DND-41 (cell line): ENCODE data around the gene C1orf116.

Experiments used
- ATAC-seq: fragments of 200-7000 bp; cut with Tn5 transposase; 3 replicates; pipeline ENCODE4 v1.9.1; 2021; ENCODE audit warnings: low read depth; ENCODE audit not compliant: insufficient read depth
- DNase-seq: peaks from one replicate; pipeline ENCODE4 v3.0.0-alpha.2; 2020
- H2AFZ ChIP-seq: 2 replicates; pipeline ENCODE4 v1.6.0; 2012; ENCODE audit warnings: low read depth, low read length
- H3K27ac ChIP-seq: 2 replicates; pipeline ENCODE4 v1.5.1; 2012; ENCODE audit warnings: low read length, inconsistent platforms
- H3K27me3 ChIP-seq: fragments of 200-600 bp; sonication (generic); 2 replicates; pipeline ENCODE4 v1.6.0; 2012; ENCODE audit warnings: low read length, mild to moderate bottlenecking, inconsistent platforms; ENCODE audit not compliant: insufficient read depth, poor library complexity
- H3K36me3 ChIP-seq: 2 replicates; pipeline ENCODE4 v1.5.1; 2012; ENCODE audit warnings: low read length, inconsistent platforms; ENCODE audit not compliant: insufficient read depth
- H3K4me1 ChIP-seq: 2 replicates; pipeline ENCODE4 v1.5.1; 2012; ENCODE audit warnings: mild to moderate bottlenecking, low read length; ENCODE audit not compliant: insufficient read depth
- H3K4me2 ChIP-seq: 2 replicates; pipeline ENCODE4 v1.6.0; 2012; ENCODE audit warnings: mild to moderate bottlenecking, moderate library complexity, low read length, inconsistent platforms; ENCODE audit not compliant: insufficient read depth
- H3K4me3 ChIP-seq, 2 experiments: fragments of 200-600 bp in 1 of 2; shearing (Covaris generic) in 1 of 2; 2 replicates each; pipeline ENCODE4 v1.5.1; 2012 to 2016; ENCODE audit warnings: inconsistent platforms in 2 of 2, low read length in 2 of 2, mild to moderate bottlenecking in 2 of 2, low read depth in 1 of 2, moderate library complexity in 1 of 2
- H3K79me2 ChIP-seq: 2 replicates; pipeline ENCODE4 v1.6.0; 2012; ENCODE audit warnings: low read length, inconsistent platforms; ENCODE audit not compliant: insufficient read depth
- H3K9ac ChIP-seq: 2 replicates; pipeline ENCODE4 v1.6.0; 2012; ENCODE audit warnings: low read depth, mild to moderate bottlenecking, inconsistent platforms, low read length, moderate library complexity
- H3K9me3 ChIP-seq: 2 replicates; pipeline ENCODE4 v1.5.1; 2012; ENCODE audit warnings: low read length, moderate library complexity, mild to moderate bottlenecking, inconsistent platforms; ENCODE audit not compliant: insufficient read depth, severe bottlenecking
- H4K20me1 ChIP-seq: 2 replicates; pipeline ENCODE4 v1.6.0; 2012; ENCODE audit warnings: low read length; ENCODE audit not compliant: insufficient read depth
- EZH2 ChIP-seq: IDR thresholded peaks from 3 replicates; pipeline ENCODE4 v1.6.1; 2012; ENCODE audit warnings: borderline replicate concordance, low read depth, mild to moderate bottlenecking, moderate library complexity, low read length, inconsistent platforms; ENCODE audit not compliant: severe bottlenecking
- TF ChIP-seq, protein P1 (sequence below): IDR thresholded peaks from 2 replicates; pipeline ENCODE4 v1.5.1; 2012; ENCODE audit warnings: borderline replicate concordance, low read length, moderate library complexity, mild to moderate bottlenecking; ENCODE audit not compliant: poor library complexity, severe bottlenecking; ENCODE audit errors: extremely low read depth

Gene C1orf116

DNA sequence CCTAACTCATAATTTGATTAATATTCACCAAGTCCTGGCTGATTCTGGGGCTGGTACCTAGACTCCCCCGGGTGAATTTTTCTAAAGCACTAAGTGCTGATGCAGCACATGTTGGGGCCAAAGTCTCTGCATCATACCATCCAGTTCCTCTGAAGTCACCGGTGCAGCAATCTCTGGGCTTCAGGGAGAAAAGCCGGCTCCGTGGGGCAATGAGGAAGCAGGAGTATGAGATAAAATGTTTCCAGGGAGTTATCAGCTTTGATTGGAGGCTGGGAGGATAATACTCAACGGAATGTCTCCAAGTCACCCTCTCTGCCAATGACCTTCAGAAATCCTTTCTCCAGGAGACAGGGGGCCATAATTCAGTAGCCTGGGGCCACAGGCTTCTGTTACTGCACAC lies 63.5 kb downstream of the C1orf116 start:
- no peak overlapping the region for H3K4me2 ChIP-seq
- H3K9me3 ChIP-seq = no peaks in the 10 kb centered on the region
- H3K27me3 ChIP-seq = no peaks in the 10 kb centered on the region
- H2AFZ ChIP-seq = no peak overlapping the region
- no peaks in the 10 kb centered on the region for H3K36me3 ChIP-seq
- no peak overlapping the region for H3K9ac ChIP-seq
- H3K27ac ChIP-seq = peak overlapping the region; percentile 95
- no peak for DNase-seq
- no peaks in the 10 kb centered on the region for H3K79me2 ChIP-seq
- H3K4me3 ChIP-seq = no peak overlapping the region
- peaks cover 30% of the 10 kb centered on the region for H3K4me1 ChIP-seq
- TF ChIP-seq, protein P1, sequence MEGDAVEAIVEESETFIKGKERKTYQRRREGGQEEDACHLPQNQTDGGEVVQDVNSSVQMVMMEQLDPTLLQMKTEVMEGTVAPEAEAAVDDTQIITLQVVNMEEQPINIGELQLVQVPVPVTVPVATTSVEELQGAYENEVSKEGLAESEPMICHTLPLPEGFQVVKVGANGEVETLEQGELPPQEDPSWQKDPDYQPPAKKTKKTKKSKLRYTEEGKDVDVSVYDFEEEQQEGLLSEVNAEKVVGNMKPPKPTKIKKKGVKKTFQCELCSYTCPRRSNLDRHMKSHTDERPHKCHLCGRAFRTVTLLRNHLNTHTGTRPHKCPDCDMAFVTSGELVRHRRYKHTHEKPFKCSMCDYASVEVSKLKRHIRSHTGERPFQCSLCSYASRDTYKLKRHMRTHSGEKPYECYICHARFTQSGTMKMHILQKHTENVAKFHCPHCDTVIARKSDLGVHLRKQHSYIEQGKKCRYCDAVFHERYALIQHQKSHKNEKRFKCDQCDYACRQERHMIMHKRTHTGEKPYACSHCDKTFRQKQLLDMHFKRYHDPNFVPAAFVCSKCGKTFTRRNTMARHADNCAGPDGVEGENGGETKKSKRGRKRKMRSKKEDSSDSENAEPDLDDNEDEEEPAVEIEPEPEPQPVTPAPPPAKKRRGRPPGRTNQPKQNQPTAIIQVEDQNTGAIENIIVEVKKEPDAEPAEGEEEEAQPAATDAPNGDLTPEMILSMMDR = no peak
- TF ChIP-seq EZH2 = no peak
- H4K20me1 ChIP-seq = no peaks in the 10 kb centered on the region
- no peak for ATAC-seq
